22Rv1 (cell line): ENCODE data around the gene DAGLB.

ENCODE experiments used
- ZFX ChIP-seq: fragments of 450-650 bp; IDR thresholded peaks from 2 replicates; pipeline ENCODE4 v1.6.1; 2017; ENCODE audit warnings: antibody characterized with exemption, borderline replicate concordance
- TF ChIP-seq, protein P1 (sequence below): fragments of 450-650 bp; IDR thresholded peaks from 2 replicates; pipeline ENCODE4 v1.5.1; 2017; ENCODE audit warnings: mild to moderate bottlenecking

DNA sequence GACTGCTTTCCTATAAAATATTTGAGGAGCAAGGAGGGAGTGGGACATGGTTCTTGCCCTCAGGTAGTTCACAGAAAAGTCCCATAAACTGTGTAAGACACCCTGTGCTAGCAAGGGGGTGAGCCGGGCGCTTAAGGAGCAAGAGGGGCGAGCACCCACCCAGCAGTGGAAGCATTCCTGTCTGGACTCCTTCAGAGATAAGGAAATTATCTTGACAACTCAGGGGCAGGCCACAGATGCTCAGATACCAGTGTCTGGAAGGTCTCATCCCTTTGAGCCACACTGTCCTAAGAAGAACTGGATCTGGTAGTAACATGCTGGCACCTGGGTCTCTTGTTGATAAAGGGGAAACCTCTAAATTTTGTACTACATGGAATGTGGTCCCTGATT lies 54.1 kb downstream of the DAGLB start:
- TF ChIP-seq, protein P1, sequence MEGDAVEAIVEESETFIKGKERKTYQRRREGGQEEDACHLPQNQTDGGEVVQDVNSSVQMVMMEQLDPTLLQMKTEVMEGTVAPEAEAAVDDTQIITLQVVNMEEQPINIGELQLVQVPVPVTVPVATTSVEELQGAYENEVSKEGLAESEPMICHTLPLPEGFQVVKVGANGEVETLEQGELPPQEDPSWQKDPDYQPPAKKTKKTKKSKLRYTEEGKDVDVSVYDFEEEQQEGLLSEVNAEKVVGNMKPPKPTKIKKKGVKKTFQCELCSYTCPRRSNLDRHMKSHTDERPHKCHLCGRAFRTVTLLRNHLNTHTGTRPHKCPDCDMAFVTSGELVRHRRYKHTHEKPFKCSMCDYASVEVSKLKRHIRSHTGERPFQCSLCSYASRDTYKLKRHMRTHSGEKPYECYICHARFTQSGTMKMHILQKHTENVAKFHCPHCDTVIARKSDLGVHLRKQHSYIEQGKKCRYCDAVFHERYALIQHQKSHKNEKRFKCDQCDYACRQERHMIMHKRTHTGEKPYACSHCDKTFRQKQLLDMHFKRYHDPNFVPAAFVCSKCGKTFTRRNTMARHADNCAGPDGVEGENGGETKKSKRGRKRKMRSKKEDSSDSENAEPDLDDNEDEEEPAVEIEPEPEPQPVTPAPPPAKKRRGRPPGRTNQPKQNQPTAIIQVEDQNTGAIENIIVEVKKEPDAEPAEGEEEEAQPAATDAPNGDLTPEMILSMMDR: no peak
- no peak for TF ChIP-seq ZFX
